GM10847 (cell line): ENCODE data around the gene CCDC57.

Experiments
- POLR2A ChIP-seq: IDR thresholded peaks from 2 replicates; pipeline ENCODE4 v1.6.1; 2011; ENCODE audit not compliant: insufficient read length; ENCODE audit errors: extremely low read depth

Gene CCDC57

DNA sequence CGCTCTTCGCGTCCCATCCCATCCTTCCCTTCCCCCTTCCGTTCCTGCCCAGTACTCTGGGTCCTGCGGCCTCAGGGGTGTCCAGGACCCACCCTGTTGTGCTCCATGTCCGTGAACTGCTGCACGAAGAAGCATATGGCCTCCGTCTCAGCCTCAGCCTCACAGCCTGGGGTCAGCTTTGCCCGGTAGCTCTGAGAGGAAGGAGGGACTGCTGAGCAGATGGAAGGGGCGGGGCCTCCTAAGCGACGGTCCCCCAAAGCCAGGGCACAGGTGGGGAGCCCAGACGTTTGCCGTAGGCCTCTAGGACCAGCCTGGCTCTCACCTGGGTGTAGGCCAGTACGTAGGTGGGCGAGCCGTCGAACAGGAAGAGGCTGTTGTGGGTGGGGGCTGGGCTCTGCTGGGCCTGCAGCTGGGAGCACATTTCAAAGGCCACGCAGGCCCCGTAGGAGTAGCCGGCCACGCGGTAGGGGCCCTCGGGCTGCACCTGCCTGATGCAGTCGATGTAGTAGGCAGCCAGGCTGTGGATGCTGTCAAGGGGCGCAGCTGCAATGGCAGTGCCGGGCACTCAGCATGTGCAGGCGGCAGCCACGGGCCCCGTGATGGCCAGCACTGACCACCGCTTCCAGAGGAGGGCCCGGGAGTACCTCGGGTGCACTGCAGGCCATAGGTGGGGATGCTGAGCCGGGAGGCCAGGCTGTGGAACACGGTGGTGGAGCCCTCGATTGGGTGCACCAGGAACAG lies 132.4 kb downstream of the CCDC57 start:
- no peak for TF ChIP-seq POLR2A

DNA sequence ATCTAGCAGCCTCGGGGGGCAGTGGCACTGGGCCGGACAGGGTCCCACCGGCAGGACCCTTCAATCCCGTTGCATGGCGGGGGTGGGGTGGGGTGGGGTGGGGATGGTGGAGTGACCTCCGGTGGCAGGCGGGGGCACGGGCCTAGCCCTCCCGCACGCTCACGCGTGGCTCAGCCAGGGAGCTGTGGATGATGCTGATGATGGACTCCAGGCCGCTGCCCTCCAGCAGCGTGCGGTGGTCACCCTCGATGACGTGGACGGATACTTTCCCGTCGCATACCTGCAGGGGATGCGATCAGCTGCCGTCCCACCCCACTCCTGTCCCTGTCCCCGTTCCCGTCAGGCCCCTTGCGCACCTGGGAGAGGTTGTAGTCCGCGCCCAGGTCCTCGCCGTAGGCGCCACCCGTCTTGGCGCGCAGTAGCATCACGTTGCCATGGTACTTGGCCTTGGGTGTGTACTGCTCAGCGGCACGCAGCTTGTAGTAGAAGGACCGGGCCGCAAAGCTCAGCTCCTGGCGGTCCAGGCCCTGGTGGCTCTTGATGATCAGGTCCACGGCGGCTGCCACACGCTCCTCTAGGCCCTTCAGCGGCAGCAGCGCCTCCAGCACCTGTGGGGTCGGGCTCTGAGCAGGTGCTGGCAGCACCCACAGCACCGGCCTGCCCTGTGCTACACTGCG lies 133.5 kb downstream of the CCDC57 start:
- TF ChIP-seq POLR2A = no peak

DNA sequence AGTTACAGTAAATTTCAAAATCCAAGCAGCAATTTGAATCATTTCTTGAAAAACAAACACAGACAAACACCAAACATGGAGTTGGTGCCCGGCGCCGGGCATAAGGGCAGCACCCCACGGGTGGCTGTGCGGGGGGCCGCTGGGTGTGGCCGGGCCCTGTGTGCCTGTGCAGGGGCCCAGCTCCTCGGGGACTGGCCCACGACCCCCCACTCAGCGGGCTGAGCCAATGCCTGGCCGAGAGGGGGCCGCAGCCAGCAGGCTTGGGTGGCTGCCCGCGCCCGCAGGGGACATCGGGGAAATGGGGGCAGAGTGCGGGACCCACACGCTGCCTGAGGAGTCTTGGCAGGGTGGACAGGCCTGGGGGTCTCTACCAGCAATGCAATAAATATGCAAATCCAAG lies 134.2 kb downstream of the CCDC57 start:
- TF ChIP-seq POLR2A = no peak

DNA sequence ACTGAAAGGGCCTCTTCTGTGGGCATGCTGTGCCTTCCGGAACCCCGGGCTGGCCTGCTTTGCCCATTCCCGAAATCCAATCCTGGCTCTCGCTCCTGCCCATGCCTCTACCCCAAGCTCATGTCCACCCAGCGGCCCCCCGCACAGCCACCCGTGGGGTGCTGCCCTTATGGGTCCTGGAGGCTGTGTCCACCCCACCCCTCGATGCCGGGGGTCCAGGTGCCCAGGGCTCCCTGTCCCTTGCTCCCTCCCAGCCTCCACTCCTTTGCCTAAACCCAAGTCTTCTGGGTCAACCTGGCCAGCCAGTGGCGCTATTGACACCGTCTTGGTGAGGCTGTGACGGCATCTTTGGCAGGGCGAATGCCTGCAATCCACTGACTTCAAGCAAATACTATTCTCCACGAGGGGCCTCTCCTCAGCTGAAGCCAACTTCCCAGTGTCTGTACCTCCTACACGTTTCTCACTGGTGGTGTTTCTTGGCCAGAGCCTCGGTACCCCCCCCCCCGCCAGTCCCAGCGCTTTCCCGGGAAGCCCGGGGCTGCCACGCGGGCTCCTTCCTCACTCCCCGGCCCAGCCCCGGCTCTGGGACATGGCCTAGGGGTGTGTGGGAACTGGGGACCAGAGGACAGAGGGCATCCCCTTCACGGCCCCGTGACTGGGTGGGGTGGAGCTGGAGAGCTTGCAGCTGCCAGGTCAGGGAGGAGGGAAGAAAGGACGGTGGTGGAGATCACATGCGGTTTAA lies 134.9 kb downstream of the CCDC57 start:
- TF ChIP-seq POLR2A = peak; percentile 4

GRCh38 chr17:82076785-82077591 lies 135.7 kb downstream of the CCDC57 start:
- TF ChIP-seq POLR2A = peak; percentile 23

GRCh38 chr17:82076018-82076784 lies 136.4 kb downstream of the CCDC57 start:
- TF ChIP-seq POLR2A = no peak

GRCh38 chr17:82073446-82073845 lies 139.2 kb downstream of the CCDC57 start:
- TF ChIP-seq POLR2A = no peak

DNA sequence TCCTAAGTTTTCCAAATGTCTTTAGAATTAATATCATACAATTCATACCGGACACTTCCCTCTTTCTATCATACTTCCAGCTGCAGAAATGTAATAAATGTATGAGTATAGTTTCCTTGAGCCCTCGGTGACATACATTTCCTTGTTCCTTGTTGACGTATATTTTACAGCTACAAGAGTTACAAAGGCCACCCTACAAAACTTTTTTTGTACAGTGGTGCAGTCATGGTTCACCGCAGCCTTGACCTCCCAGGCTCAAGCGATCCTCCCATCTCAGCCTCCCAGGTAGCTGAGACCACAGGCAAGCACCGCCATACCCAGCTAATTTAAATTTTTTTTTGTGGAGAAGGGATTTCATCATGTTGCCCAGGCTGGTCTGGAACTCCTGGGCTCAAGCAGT lies 139.8 kb downstream of the CCDC57 start:
- TF ChIP-seq POLR2A = no peak

GRCh38 chr17:82070611-82071010 lies 142.0 kb downstream of the CCDC57 start:
- TF ChIP-seq POLR2A = no peak

GRCh38 chr17:82065638-82066303 lies 146.9 kb downstream of the CCDC57 start, which contains the start of gene DUS1L:
DUS1L (minus strand) TSS chr17:82065804; CDS start chr17:82065059, 745 bp downstream.
- peak; percentile 75 for TF ChIP-seq POLR2A

DNA sequence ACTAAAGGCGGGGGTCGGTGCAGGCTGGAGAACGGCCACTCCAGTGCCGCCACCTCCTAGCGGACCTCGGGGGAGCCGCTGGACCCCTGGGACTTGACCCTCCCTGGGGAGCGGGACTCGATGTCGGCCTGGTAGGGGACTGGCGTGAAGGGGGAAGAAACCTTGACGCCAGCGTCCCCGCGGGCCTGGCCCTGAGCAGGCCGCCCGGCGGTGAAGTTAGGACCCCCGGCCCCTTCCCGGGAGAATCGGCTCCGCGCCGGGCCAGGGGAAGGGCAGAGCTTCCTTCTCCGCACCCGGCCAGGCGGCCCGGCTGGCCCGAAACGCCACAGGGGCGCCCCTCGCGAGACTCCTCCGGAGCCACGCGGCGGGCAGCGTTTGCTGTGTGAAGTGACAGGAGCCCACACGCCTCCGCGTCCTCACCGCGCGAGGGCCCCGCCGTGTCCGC lies 147.4 kb downstream of the CCDC57 start:
- no peak for TF ChIP-seq POLR2A

DNA sequence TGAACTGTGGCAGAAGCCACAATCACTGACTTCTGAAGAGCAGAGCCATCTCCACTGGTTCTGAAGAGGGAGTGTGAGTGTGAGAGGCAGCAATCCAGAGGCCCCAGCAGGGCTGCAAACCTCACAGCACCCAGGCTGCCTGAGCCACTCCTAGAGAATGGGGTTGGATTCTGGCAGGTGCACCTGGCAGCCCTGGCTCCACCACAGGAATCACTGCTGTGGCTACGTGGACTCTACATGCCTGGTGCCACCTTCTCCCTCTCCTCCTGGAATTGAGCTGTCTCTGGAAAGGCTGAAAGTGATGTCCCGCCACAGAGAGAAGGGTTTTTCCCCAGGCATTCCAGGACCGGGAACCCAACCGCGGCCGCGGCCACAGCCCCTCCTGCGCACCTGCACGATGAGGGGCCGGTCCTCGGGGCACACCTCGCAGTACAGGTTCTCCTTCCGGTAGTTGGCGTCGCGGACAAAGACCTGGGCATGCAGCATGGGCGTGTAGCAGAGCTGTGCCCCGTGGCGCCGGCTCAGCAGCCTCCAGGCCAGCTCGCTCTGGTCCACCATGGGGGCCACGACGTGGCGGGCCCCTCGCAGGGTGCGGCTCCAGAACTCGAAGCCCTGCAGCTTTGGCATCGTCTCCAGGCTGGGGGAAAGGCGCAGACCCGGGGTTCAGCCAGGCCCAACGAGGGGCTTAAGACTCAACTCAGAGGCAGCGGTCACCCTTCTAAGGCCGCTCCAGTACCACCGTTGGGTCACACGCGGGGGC lies 148.0 kb downstream of the CCDC57 start:
- no peak for TF ChIP-seq POLR2A

DNA sequence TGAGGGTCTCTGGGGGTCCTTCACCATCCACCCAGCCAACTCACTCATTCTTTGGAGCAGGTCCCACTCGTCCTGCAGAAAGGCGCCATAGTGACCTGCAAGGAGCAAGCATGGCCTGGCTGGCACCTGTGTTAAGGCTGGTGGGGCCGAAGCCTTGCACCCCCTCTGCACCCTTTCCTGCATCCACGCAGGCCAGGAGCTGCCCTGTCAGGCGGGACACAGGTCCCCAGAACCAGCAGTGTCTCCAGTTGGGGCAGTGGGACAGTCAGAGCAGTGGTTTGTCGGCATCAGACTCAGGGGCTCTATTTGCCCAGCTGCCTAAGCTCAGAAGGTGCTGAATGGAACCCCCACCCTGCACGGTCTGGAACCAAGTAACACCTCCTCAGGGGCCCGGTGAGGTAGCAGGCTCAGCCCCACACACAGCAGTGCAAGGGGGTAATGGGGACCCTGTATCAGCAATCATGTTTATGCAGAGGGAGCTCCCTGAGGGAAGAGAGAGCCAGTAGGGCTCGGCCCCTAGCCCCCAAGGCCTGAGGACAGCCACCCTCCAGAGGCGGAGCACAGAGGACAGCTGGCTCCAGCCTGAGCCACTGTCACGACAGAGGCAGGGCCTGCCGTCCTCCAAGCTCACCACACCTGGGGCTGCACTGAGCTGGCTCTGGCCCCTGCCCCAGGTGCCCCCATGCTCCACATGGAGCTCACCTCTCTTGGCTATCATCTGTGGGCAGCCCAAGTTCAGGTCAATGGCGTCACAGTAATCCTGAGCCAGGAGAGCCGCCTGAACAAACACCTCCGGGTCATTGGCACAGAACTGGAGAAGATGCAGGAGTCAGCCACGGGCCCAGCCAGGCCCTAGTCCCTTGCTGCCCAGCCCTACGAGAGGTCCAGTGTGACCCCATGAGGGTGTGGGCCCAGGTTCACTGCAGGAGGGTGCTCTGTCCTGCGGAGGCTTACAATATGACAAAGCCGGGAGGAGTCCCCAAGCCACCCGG lies 148.9 kb downstream of the CCDC57 start:
- TF ChIP-seq POLR2A = no peak
